Measurements from ENCODE around the gene TADA1.
A peak's percentile ranks its signal among the peaks of the same experiment; 100 is the strongest.
"Not testable (repeated sequence)": the region's sequence is repeated elsewhere in the genome, so short reads cannot be mapped to it uniquely, and the experiment has no call there.

The TADA1 gene

DNA sequence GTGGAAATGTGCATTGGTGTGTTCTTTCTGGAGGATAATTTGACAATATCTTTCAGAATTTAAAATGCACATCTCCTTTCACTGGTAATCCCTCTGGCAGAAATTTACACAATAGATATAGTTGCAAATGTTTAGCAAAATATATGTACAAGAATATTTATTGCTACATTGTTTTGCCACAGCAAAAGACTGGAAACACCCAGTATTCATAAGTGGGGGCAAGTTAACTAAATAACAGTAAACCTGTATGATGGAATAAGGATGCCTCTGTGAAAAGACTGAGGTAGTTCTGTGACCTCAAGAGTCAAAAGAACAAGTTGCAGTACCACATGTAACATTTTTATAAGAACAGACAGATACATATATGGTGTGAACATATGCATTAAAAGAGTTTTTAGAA, 13.7 kb upstream of the TADA1 start:
- no peak for DNase-seq

DNA sequence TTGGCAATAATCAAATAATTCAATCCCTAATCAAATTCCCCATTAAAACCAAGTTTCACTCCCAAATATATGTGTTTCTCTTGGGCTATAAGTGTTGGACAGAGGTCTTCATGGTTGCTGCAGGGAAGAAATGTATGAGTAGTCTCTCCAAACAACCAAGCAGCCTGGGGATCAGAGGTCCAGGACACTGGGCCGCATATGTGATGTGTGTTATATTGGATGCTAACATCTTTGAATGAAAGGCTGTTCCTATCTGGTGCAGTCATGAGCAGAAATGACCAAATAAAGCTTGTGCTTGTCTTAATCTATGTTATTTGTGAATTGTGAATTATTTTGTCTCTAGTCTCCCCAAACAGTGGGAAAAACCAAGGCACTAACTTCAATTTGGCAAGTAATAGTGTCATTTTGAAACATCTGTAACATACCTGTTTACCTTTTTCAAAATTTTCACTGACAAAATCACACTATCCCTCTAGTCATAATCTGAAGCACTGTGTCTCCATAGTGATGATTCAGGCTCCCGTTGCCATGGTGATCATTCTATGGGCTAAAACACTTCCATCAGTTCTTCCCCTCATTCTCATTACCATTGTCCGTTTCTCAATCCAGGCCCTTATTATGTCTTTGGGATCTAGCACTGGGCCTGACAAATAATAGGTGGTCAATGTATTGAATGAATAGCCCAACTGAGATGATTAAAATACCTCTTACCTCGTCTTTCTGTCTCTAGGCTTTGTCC, 12.5 kb upstream of the TADA1 start:
- no peak for DNase-seq

DNA sequence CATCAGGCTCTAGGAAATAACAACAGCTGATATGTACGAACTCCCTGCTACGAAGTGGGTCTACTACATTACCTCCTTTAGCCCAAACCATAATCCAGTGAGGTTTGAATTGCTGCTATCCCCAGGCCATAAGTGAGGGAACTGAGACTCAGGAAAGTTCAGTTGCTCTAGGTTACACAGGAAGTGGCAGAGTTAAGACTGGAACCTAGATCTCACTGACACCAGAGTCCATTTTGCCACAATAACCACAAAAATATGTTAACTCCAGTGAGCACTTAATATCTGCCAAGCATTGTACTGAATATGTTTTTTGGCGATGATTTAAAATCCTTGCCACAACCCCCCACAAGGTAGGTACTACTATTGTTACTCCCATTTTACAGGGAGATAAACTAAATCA, 8.9 kb upstream of the TADA1 start:
- DNase-seq: no peak

DNA sequence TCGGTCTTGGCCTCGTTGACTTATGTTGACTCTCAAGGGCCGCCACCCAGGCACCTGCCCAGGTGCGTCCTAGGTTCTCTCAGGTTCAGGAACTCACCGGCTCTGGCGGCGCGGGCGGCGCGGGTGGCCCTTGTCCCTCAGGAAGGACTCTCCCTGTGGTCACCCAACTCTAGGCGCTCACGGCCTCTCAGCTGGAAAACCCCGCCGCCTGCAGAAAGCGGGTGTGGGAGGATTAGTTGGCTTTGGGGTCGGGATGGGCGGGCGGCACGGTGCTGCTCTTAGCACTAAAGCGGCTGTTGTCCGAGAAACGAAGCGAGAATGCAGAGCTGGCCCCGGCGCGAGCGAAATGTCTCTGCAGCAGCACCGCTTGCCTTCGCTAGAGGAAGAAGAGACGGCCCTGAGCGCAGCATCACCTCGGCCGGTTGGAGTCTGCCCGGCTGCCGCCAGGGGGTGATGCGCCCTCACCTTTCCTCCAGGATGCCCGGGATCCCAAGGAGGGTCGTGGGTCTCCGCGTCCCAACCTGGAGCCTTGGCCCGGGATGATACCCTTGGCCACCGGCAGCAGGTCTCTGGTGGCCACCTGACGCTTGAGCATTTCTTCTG, 8.1 kb upstream of the TADA1 start:
- peak; percentile 63 to 94 for DNase-seq

DNA sequence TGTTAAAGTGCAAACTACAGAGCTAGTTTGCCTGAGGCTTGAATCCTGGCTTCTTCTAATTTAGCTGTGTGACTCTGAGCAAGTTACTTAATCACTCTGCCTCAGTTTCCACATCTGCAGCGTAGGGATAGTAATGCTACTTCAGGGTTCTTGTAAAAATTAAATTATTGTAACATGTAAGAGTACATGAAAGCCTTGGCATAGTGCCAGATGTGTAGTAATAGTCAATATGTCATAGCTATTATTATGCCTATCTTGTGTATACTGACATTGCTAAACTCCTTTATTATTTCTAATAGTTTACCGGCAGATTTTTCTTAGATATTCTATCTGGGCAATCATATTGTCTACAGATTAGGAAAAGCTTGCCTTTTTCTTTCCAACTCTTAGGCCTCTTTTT, 6.8 kb upstream of the TADA1 start:
- no peak for DNase-seq

DNA sequence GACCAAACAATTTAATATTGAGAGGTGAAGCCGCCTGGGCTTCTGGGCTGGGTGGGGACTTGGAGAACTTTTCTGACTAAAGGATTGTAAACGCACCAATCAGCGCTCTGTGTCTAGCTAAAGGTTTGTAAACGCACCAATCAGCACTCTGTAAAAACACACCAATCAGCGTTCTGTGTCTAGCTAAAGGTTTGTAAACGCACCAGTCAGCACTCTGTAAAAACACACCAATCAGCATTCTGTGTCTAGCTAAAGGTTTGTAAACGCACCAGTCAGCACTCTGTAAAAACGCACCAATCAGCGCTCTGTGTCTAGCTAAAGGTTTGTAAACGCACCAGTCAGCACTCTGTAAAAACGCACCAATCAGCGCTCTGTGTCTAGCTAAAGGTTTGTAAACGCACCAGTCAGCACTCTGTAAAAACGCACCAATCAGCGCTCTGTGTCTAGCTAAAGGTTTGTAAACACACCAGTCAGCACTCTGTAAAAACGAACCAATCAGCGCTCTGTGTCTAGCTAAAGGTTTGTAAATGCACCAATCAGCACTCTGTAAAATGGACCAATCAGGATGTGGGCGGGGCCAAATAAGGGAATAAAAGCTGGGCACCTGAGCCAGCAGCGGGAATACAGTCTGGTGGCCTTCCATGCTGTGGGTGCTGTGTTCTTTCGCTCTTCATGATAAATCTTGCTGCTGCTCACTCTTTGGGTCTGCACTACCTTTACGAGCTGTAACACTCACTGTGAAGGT, 2.3 kb upstream of the TADA1 start:
- DNase-seq: not testable (repeated sequence)

DNA sequence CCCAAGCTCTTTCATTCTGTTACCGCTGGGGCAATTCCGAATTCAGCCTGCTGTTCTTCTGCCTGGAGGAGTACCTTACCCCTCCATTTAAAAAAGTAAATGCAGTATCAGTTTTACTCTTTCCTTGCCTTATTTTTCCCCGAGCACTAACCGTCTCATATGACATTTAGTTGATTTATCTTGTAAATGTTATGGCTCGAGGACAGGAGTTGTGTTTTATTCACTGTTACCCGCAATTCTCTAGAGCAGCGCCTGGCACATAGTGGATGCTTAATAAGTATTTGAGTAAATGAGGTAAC, 425 bp upstream of the TADA1 start:
- no peak for DNase-seq

DNA sequence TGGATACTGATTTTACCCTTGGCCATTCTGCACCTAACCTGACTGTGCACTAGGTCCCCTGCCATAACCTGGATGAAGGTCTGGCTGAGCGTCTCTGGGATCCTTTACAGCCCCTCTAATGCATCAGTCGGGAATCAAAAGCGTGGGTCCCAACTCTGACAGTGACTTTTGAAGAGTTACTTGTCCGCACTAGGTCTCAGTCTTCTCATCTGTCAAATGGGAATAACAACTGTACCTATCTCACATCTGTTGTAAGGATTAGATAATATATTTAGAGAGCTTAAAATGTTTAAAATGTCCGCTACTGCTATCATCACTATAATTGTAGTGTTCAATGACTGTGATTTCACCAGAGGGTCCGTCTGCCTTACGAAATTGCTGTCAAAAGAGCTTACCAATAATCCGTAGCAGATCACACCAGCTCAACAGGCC, 746 bp downstream of the TADA1 start:
- DNase-seq: peak in 1 of 2 experiments; percentile 70

DNA sequence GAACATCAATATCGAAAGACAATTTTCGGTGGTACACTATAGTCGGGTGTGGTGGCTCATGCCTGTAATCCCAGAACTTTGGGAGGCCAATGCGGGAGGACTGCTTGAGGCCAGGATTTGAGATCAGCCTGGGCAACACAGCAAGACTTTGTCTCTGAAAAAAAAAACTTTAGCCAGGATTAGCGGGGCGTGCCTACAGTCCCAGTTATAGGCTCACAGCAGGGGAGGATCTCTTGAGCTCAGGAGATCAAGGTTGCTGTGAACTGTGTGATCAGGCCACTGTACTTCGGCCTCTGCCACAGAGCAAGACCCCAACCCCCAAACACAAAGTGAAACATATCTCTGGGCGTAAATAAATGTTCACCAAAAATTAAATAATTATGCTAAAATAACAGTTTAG, 1.6 kb downstream of the TADA1 start:
- no peak for DNase-seq

DNA sequence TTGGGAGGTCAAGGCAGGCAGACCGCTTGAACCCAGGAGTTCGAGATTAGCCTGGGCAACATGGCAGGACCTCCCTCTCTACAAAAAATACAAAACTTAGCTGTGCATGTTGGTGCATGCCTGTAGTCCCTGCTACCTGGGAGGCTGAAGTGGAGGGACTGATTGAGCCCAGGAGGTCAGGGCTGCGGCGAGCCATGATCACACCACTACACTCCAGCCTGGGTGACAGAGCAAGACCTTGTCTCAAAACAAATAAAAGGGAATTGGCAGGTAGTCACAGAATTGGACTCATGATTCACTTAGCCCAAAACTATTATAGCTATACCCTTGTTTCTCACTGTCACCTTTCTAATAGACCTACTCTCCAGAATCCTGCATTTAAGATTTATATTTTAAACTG, 5.5 kb downstream of the TADA1 start:
- DNase-seq: no peak

DNA sequence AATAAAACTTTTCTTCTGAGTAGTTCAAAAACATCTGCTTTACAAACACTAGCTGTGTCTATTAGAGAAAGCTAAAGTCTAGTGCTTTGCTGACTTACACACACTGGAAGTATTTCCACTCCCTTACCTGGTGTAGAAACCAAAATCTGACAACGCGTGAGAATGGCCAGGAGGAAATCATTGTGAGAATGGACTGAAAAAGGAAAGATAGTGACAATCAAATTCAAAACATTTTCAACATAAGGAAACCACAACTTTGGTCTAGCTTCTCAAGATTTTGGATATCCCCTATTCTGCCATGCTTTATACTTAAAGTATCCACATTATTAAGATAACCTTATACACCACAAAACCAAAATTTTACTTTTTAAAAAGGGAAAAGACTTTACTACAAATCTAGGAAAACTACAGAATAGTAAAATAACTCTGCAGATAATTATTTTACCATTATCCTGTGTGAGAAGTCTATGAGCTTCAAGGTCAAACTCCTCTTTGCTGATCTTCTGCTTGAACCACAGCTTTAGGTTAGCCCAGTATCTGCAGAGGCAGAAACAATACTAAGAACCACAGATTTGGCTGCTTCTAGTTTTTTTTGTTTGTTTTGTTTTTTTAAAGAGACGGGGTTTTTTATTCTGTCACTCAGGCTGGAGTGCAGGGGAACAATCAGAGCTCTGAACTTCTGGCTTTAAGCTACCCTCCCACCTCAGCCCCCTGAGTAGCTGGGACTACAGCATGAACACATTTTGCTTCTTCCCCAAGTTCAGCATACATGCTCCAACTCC, 6.6 kb downstream of the TADA1 start:
- DNase-seq: no peak

DNA sequence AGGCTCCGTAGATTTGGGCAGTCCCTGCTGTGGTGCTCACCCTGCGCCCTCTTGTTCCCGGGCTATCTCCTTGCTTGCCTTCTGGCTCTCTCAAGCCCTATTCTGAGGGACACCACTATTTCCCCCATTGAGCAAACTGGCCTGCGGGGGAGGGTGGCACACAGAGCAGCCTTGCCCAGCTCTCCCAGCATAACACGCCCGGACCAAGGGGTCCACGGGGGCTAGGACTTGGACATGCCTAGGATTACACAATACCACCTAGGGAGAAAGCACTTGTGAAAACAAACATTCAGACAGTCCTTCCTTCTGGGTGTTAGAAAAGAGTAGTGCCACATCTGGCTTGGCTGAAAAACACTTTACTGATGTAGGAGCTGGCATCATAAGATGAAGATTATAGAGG, 7.4 kb downstream of the TADA1 start:
- no peak for DNase-seq

DNA sequence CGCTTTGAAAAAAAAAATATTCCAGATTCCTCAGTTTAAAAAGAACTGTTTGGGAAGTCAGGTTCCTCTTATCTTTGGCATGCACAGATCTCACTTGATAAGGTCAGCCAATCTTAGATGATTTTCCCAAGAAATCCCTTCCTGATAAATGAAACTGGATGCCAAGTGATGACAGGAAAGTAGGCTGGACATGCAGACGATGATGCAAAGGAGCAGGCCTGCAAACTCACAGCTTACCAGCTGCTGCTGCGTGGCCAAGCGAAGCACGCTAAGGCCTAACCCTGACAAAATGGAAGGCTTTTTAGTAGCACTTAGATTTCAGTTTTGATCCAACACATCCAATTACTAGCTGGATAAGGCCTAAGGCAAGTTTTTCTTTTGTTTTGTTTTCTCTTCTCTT, 10.1 kb downstream of the TADA1 start:
- DNase-seq: no peak

DNA sequence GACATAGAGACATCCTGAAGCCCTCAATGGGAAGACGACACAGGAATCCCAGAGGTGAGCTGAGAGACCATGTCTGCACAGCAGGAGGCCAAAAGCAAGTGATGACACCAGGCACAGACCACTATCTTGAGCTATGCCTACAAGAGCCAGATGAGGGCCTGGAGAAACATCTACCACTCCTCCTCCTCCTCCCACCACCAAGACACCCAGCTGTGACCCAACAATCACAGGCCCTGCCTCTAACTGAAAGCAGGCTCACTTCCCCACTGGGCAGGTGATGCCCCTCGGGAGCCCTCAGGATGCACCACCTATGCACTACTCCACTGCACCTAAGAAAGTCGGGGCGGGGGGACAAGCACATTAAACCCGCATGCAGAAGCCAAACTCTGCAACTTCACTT, 16.5 kb downstream of the TADA1 start:
- no peak for DNase-seq

DNA sequence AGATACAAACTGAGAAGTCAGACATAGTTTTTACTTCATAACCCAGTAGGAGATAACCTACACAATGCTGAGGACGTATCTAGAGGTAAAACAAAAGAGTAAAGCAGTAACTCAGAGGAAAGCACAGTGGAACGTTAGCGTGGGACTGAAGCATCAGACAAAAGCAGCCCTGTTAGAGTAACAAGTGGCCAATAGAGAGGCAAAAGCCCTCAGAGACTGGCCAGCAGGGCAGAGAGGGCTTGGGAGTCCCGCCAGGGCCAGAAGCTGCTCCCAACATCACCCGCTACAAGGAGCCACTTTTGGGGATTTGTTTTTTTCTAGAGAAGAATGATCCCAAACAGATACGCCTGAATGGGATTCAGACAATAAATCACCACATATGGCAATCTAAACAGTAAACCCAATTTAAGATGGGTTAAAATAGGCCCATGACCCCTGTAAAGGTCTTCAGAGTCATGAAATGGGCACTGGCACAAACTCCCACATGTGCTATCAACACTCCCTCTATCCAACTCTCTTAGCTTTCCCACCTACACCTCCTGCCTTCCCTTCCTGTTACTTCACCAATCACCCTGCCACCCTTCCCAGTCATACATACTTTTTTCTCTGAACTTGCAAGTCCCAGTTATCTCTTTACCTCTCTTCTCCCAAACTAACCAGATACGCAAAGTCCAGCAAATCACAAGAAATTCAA, 17.2 kb downstream of the TADA1 start:
- no peak for DNase-seq

DNA sequence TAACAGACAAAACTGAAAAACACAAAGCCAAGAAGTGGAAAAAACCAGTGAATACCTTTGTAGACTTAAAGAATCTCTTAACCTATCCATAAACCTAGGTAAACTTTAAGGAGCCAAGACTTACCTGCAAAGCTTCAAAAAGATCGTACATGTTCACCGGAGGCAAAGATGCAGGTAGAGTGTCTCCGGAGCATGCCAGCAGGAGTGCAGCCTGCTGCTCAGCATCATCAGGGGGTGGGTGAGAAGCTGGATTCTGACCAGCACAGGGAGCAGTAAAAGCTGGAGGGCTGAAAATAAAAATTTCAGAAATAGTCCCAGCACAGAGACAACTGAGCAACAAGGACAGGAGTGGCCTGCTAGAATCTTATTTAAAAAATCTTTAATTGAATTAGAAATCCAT, 18.1 kb downstream of the TADA1 start:
- no peak for DNase-seq

DNA sequence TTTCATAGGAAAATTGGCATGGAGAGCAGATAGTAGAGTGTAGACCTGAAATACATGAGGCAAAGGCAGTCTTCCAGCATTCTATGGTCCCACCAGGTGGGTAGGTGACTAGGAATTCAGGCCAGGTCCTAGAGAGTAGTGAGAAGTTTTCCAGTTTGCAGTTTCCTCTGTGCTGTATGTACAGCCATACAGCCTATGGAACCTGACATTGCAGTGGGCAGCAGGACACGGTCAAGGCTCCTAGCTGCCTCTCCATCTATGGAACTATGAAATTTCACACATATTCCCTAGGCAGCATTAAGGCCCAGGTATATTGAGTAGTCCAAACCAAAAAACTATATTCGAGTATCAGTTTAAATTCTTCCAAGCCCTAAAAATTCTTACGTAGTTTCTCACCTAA, 20.5 kb downstream of the TADA1 start:
- DNase-seq: no peak

DNA sequence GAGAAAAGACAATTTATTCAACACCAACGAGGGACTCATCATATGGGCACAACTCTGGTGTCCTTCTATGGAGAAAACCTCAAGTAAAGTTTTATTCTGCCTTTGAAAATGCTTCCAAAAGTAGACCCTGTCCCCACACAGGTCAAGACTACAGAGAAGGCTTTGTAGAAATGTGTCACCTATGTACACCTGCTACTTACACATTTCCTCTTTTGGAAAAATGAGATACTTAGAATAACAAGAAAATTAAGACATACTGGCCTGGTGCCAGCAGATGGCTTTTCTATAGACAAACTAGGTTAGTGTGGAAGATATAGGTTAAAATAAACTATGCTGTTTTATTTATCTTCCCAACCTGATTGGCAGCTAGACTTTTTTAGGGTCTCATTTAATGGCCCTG, 23.1 kb downstream of the TADA1 start:
- no peak for DNase-seq

DNA sequence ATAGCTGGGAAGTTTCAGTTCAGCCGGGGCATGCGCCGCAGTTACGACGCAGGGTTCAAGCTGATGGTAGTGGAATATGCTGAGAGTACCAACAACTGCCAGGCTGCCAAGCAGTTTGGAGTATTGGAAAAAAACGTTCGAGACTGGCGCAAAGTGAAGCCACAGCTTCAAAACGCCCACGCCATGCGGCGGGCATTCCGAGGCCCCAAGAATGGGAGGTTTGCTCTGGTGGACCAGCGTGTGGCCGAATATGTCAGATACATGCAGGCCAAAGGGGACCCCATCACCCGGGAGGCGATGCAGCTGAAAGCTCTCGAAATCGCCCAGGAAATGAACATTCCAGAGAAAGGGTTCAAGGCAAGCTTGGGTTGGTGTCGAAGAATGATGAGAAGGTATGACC, 26.9 kb downstream of the TADA1 start:
- no peak for DNase-seq

DNA sequence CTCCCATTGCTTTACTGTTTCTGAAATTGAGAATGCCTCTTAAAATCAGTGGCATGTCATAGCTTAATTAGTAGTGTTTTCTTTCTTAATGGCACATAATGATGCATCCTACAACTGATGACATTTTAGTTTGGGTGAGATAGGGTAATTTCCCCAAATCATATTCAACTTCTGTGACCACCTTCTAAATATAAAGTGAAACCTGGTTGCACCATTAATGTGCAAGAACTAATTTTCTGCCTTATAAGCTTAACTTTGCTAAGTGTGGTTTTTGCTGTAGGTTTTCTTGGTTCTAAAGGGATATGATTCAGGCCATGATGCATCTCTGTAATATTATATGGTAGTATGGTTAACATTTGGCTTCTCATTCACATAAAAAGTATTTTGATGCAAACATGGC, 27.9 kb downstream of the TADA1 start:
- no peak for DNase-seq

DNA sequence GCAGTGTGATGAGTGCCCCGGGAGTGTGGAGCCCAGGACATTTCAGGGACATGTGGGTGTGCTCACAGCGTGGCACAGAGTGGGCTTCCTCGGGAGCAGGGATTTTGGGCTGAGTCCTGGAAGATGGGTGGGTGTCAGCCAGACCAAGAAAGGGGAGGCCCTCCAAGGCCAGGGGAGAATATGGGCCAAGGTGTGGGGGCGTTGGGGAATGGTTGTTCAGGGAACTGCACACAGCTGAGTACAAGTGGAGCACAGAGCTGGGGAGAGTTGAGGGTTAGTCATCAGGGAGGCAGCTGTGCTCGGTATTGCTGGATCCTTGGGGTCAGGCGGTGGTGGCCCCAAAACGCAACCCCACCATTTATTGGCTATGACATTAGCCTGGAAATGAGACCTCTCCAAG, 31.3 kb downstream of the TADA1 start:
- no peak for DNase-seq

DNA sequence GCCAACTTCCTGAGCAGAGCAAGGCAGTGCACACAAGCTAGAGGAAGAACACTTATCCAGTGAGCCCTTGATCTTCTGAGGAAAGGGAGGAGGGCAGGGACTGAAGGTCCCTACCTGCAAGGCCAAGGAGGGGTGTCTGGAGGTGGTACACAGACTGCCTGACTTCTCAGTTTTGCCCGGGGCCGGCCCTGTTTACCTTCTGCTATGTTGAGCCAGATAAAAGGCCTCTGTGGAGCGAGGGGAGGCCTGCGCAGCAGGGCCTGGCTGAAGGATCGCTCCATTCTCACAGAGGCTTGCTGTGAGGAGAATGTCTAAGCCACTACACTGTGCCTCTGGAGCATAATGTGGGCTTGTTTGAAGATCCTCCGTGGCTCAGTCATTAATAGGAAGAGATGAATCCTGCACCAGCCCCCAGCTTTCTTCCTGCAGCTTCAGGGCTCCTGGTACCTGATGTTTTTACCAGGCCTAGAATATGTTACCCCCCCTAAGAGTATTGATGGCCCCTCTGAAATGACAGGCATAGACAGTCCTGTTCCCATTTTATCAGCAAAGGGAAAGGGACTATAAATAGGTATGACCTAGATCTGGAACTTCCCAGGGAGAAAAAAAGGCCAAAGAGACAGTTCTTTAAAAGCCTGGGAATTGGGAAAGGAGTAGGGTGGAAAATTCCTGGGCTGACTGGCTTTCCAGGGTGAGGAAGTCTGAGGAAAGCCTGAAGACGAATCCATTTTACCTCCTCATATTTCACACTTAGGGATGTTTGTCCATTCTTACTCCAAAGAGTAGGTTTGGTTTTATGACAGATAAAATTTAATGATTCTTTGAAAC, 32.1 kb downstream of the TADA1 start:
- DNase-seq: no peak

Data from NCI-H526 (cell line).